GM12878 (cell line): ENCODE data around the gene SSU72. TPM values are rescaled to one million over a fixed set of nuclear protein-coding genes. Genes with fewer than 3 reads are reported as not detected.
"Not testable (repeated sequence)": the region's sequence is repeated elsewhere in the genome, so short reads cannot be mapped to it uniquely, and the experiment has no call there.

Source experiments
- ATAC-seq: fragments of 200-7000 bp; cut with Tn5 transposase; 3 replicates; pipeline ENCODE4 v1.9.1; 2020; ENCODE audit warnings: mild to moderate bottlenecking, moderate library complexity
- BruUV-seq: library from RNA; stranded (reverse); fragments of 400-500 nt; replicated peaks from 2 replicates; lab custom pipeline; 2021; lab: Mats Ljungman, UMichigan
- CTCF ChIA-PET: fragments of 300-600 bp; sonication (Branson Sonifier 250); formaldehyde crosslinking; extraction: SDS; loops from one replicate; lab custom pipeline; 2021; ENCODE audit warnings: inconsistent platforms; lab: Yijun Ruan, JAX
- POLR2A ChIA-PET: fragments of 350-600 bp; formaldehyde crosslinking; extraction: SDS; loops from one replicate; lab custom pipeline; 2021; ENCODE audit warnings: inconsistent platforms; lab: Charles Lee
- RAD21 ChIA-PET: fragments of 300-600 bp; sonication (Branson Sonifier 250); formaldehyde crosslinking; loops from one replicate; lab custom pipeline; 2023; ENCODE audit warnings: antibody characterized with exemption; ENCODE audit not compliant: unreplicated experiment; lab: Charles Lee
- SMC1A ChIA-PET: fragments of 300-600 bp; sonication (Branson Sonifier 250); formaldehyde crosslinking; loops from one replicate; lab custom pipeline; 2023; ENCODE audit not compliant: unreplicated experiment, uncharacterized antibody; lab: Charles Lee
- DNase-seq: peaks from one replicate; pipeline ENCODE4 v3.0.0-alpha.2; 2011; ENCODE audit warnings: low read depth, low spot score
- FAIRE-seq: peaks from 3 replicates; lab custom pipeline; 2011; peaks lifted over from hg19 to GRCh38; lab: Jason Lieb, UNC
- H2AFZ ChIP-seq: 2 replicates; pipeline ENCODE4 v1.6.0; 2011; ENCODE audit warnings: low read depth, low read length, control low read depth; ENCODE audit not compliant: control insufficient read depth
- H3K27ac ChIP-seq: 2 replicates; pipeline ENCODE4 v1.5.1; 2011; ENCODE audit warnings: control low read depth; ENCODE audit not compliant: control insufficient read depth, insufficient read depth
- H3K27me3 ChIP-seq, 2 experiments: replicated peaks in 1 of 2; 2 replicates each; pipeline versions ENCODE4 v1.6.0 to v1.6.1; 2011; ENCODE audit warnings: low read length in 1 of 2; ENCODE audit not compliant: control insufficient read depth in 2 of 2, insufficient read depth in 2 of 2
- H3K36me3 ChIP-seq, 2 experiments: 2 replicates each; pipeline ENCODE4 v1.5.1; 2011; ENCODE audit warnings: low read length in 1 of 2; ENCODE audit not compliant: control insufficient read depth in 2 of 2, insufficient read depth in 2 of 2
- H3K4me1 ChIP-seq: 2 replicates; pipeline ENCODE4 v1.6.1; 2011; ENCODE audit warnings: mild to moderate bottlenecking, low read length, moderate library complexity, mixed read lengths; ENCODE audit not compliant: control insufficient read depth, insufficient read depth
- H3K4me2 ChIP-seq: 2 replicates; pipeline ENCODE4 v1.6.0; 2011; ENCODE audit warnings: control low read depth; ENCODE audit not compliant: control insufficient read depth, insufficient read depth
- H3K4me3 ChIP-seq: fragments of 200-600 bp; sonication (generic); 2 replicates; pipeline ENCODE4 v1.5.1; 2016
- H3K79me2 ChIP-seq: 2 replicates; pipeline ENCODE4 v1.6.0; 2011; ENCODE audit warnings: low read length; ENCODE audit not compliant: control insufficient read depth, insufficient read depth
- H3K9ac ChIP-seq: 2 replicates; pipeline ENCODE4 v1.8.0; 2011; ENCODE audit warnings: low read length, control low read depth, mixed read lengths; ENCODE audit not compliant: control insufficient read depth, insufficient read depth
- H3K9me3 ChIP-seq: replicated peaks from 3 replicates; pipeline ENCODE4 v1.5.1; 2011; ENCODE audit warnings: mild to moderate bottlenecking, low read length; ENCODE audit not compliant: control insufficient read depth, insufficient read depth
- H4K20me1 ChIP-seq: 2 replicates; pipeline ENCODE4 v1.6.0; 2011; ENCODE audit not compliant: control insufficient read depth, insufficient read depth
- CTCF ChIP-seq, 3 experiments: IDR thresholded peaks in 2 of 3; conservative IDR thresholded peaks in 1 of 3; 2 replicates each; pipeline ENCODE4 v1.5.1; 2011; ENCODE audit warnings: low read depth in 3 of 3, low read length in 3 of 3, mild to moderate bottlenecking in 3 of 3, control low read depth in 2 of 3, moderate library complexity in 2 of 3, inconsistent platforms in 1 of 3, mixed read lengths in 1 of 3; ENCODE audit not compliant: control insufficient read depth in 2 of 3, insufficient read depth in 1 of 3; ENCODE audit errors: extremely low read depth in 1 of 3
- IKZF2 ChIP-seq, 2 experiments: fragments of 450-650 bp; IDR thresholded peaks; 2 replicates each; pipeline ENCODE4 v1.6.1; 2017; ENCODE audit warnings: mild to moderate bottlenecking in 2 of 2, moderate library complexity in 2 of 2
- KLF5 ChIP-seq: fragments of 450-650 bp; IDR thresholded peaks from 2 replicates; pipeline ENCODE4 v1.6.1; 2014; ENCODE audit warnings: mild to moderate bottlenecking; ENCODE audit not compliant: partially characterized antibody
- MEF2B ChIP-seq: fragments of 450-650 bp; IDR thresholded peaks from 2 replicates; pipeline ENCODE4 v1.6.1; 2018; ENCODE audit warnings: mild to moderate bottlenecking, moderate library complexity; ENCODE audit not compliant: partially characterized antibody, poor library complexity, severe bottlenecking
- MLLT1 ChIP-seq: fragments of 450-650 bp; IDR thresholded peaks from 2 replicates; pipeline ENCODE4 v1.6.1; 2016; ENCODE audit warnings: mild to moderate bottlenecking
- RAD21 ChIP-seq: IDR thresholded peaks from 2 replicates; pipeline ENCODE4 v1.6.1; 2011; ENCODE audit warnings: mild to moderate bottlenecking, low read depth, low read length, moderate library complexity; ENCODE audit not compliant: insufficient read depth
- RAD51 ChIP-seq: fragments of 450-650 bp; IDR thresholded peaks from 2 replicates; pipeline ENCODE4 v1.6.1; 2016; ENCODE audit warnings: moderate library complexity, mild to moderate bottlenecking, inconsistent platforms
- STAT1 ChIP-seq: fragments of 450-650 bp; conservative IDR thresholded peaks from 2 replicates; pipeline ENCODE4 v1.6.1; 2014; ENCODE audit warnings: antibody characterized with exemption, mild to moderate bottlenecking
- TCF12 ChIP-seq: IDR thresholded peaks from 2 replicates; pipeline ENCODE4 v1.6.1; 2011; ENCODE audit warnings: low read depth, mild to moderate bottlenecking, low read length
- TCF3 ChIP-seq: IDR thresholded peaks from 2 replicates; pipeline ENCODE4 v1.6.1; 2012; ENCODE audit warnings: low read depth, mild to moderate bottlenecking, low read length, borderline replicate concordance; ENCODE audit not compliant: insufficient read depth
- USF1 ChIP-seq: IDR thresholded peaks from 2 replicates; pipeline ENCODE4 v1.6.1; 2011; ENCODE audit warnings: borderline replicate concordance, low read depth, mild to moderate bottlenecking, moderate library complexity, mixed read lengths, low read length; ENCODE audit not compliant: insufficient read depth; ENCODE audit errors: extremely low read length
- YY1 ChIP-seq: IDR thresholded peaks from 2 replicates; pipeline ENCODE4 v1.6.1; 2011; ENCODE audit warnings: low read depth, mild to moderate bottlenecking, low read length
- WGBS: methylation state at CpG from one replicate; pipeline ENCODE4 v1.1.6; 2016; ENCODE audit warnings: low lambda C conversion rate; ENCODE audit not compliant: insufficient replicate concordance, insufficient coverage; ENCODE audit errors: missing lambda C conversion rate; 5-methylcytosine and 5-hydroxymethylcytosine counted together
- in situ Hi-C: fragments of 300-500 bp; cut with MboI; formaldehyde crosslinking; loops from 9 replicates; pipeline ENCODE4 v1.14.3; 2018; ENCODE audit warnings: mixed read lengths
- intact Hi-C: fragments of 100-400 bp; cut with micrococcal nuclease; formaldehyde crosslinking; loops from one replicate; pipeline ENCODE4 v1.14.2; 2022; ENCODE audit not compliant: unreplicated experiment
- polyA plus RNA-seq, 11 experiments: library from polyadenylated mRNA; depleted of rRNA in 4 of 11; unstranded in 6 of 11; stranded (reverse) in 5 of 11; fragments of >200 nt; fragmentation: Nextera tagmentation in 4 of 11; fragmentation: Illumina TruSeq in 1 of 11; extraction: Ambion mirVana in 4 of 11; extraction: Trizol in 1 of 11; gene quantifications; 1 replicate in 1 of 11; 2 replicates in 10 of 11; pipeline versions ENCODE4 v1.2.1 to v1.2.3, GENCODE V29; 2011 to 2016; ENCODE audit warnings: inconsistent platforms in 2 of 11, missing spikeins in 2 of 11, low read depth in 1 of 11
- total RNA-seq, 4 experiments: library from RNA; depleted of rRNA in 3 of 4; stranded (reverse); fragments of >200 nt in 3 of 4; fragmentation: Illumina TruSeq in 1 of 4; extraction: Trizol in 1 of 4; gene quantifications; 2 replicates each; pipeline versions ENCODE4 v1.2.1 to v1.2.3, GENCODE V29; 2013 to 2021

Gene SSU72
- total and polyA plus RNA-seq, 10 of the 15 experiments (the other 5 are each of a cell fraction or from before 2014, with no cell fraction given), result 28.6 to 172 (median 67.7) TPM

- TF ChIP-seq MLLT1 (peak; percentile 72), RAD51 (peak; percentile 98), STAT1 (peak; percentile 88), KLF5 (peak; percentile 48), TCF12 (peak; percentile 47; the same call in 1 of the 2 replicates), USF1 (peak; percentile 40), TCF3 (0 out of 2 replicates have a peak, but pooled peaks have one; percentile 36), YY1 (0 out of 2 replicates have a peak, but pooled peaks have one; percentile 31), MEF2B (peak; percentile 81), RAD21 (peak; percentile 44), CTCF (IDR thresholded peaks at IDR 0.05 in 2 of 3, conservative IDR thresholded peaks at IDR 0.05 in 1 of 3; ENCODE audit: control insufficient read depth in 2 of 3, extremely low read depth in 1 of 3, insufficient read depth in 1 of 3, low read depth in 3 of 3, low read length in 3 of 3) (peak; percentile 53 to 71 (median 54)), IKZF2 (IDR thresholded peaks at IDR 0.05) (peak in 1 of 2 experiments; percentile 14; a peak in 2 of 4 replicates)
Observed at GRCh38 chr1:1504777-1505365, 69.8 kb downstream of the SSU72 start (continued).

GRCh38 chr1:1495461-1495975 lies 79.1 kb downstream of the SSU72 start:
- H2AFZ ChIP-seq, H4K20me1 ChIP-seq, H3K27me3 ChIP-seq, SMC1A ChIA-PET, FAIRE-seq, CTCF ChIA-PET, H3K9me3 ChIP-seq, BruUV-seq, H3K9ac ChIP-seq, H3K4me3 ChIP-seq, H3K4me1 ChIP-seq, DNase-seq, H3K79me2 ChIP-seq, in situ Hi-C loops, RAD21 ChIA-PET, H3K4me2 ChIP-seq, ATAC-seq, POLR2A ChIA-PET, H3K27ac ChIP-seq, intact Hi-C loops: not testable (repeated sequence)
- peaks cover 6 to 10% of the 10 kb centered on the region in 2 experiments; a peak in 3 of 4 replicates for H3K36me3 ChIP-seq
- WGBS, result 91% methylated on average over 18 of the region's 18 CpGs
